Adrenal gland (tissue), 12 donors: Measurements from ENCODE around the gene RPL15. TPM values are rescaled to one million over a fixed set of nuclear protein-coding genes. Genes with fewer than 3 reads are reported as not detected.

ENCODE experiments used
- DNase-seq, 7 donors: peaks; one replicate each; pipeline ENCODE4 v3.0.0-alpha.2; 2019 to 2020
- H3K27ac ChIP-seq, 5 donors: fragments of 200-600 bp; sonication (generic) in 4 of 5; 1 replicate in 3 of 5; 2 replicates in 2 of 5; pipeline versions ENCODE4 v1.5.1 to v1.8.0; 2016 to 2020; ENCODE audit warnings: mild to moderate bottlenecking in 1 of 5
- H3K27me3 ChIP-seq: fragments of 200-600 bp; 2 replicates; pipeline ENCODE4 v1.8.0; 2021
- H3K36me3 ChIP-seq, 2 donors: fragments of 200-600 bp; replicated peaks in 1 of 2; 1 replicate in 1 of 2; 2 replicates in 1 of 2; pipeline versions ENCODE4 v1.5.1 to v1.8.0; 2018 to 2022
- H3K4me1 ChIP-seq, 2 donors: fragments of 200-600 bp; replicated peaks in 1 of 2; 1 replicate in 1 of 2; 2 replicates in 1 of 2; pipeline versions ENCODE4 v1.5.1 to v1.8.0; 2018 to 2021
- H3K4me3 ChIP-seq, 4 donors: fragments of 200-600 bp; sonication (generic) in 3 of 4; one replicate each; pipeline ENCODE4 v1.5.1; 2016 to 2018
- H3K9me3 ChIP-seq, 3 donors: fragments of 200-600 bp; sonication (generic) in 1 of 3; replicated peaks in 1 of 3; 1 replicate in 2 of 3; 2 replicates in 1 of 3; pipeline versions ENCODE4 v1.5.1 to v1.8.0; 2016 to 2021
- POLR2A ChIP-seq, 2 donors: fragments of 450-650 bp; IDR thresholded peaks; one replicate each; pipeline ENCODE4 v1.6.1; 2017; ENCODE audit warnings: antibody characterized with exemption in 2 of 2, mild to moderate bottlenecking in 2 of 2, moderate library complexity in 1 of 2
- WGBS, 4 donors: extraction: QIAGEN DNeasy Blood & Tissue Kit in 2 of 4; methylation state at CpG; one replicate each; pipeline versions ENCODE4 v1.1.5 to v1.1.7; 2013 to 2017; 5-methylcytosine and 5-hydroxymethylcytosine counted together
- intact Hi-C, 2 donors: fragments of 100-400 bp; cut with DNase I; formaldehyde crosslinking; loops; one replicate each; pipeline versions ENCODE4 v1.14.1 to v1.15.0; 2022 to 2023
- polyA plus RNA-seq, 3 donors: library from polyadenylated mRNA; stranded (reverse); fragments of 200-250 nt in 2 of 3; fragments of 350-450 nt in 1 of 3; fragmentation: Illumina TruSeq in 1 of 3; extraction: RNeasy Lipid Tissue Mini Kit (QIAGEN cat#74804) in 1 of 3; gene quantifications; one replicate each; pipeline ENCODE4 v1.2.3, GENCODE V29; 2013 to 2014
- total RNA-seq, 9 donors: library from RNA; depleted of rRNA in 4 of 9; stranded (reverse); fragments of >200 nt in 4 of 9; fragments of 120-200 nt in 1 of 9; fragmentation: NEBNext Ultra II Directional in 1 of 9; extraction: Animal tissue kit (Norgen Biotek cat#: 25700) in 1 of 9; gene quantifications; one replicate each; pipeline versions ENCODE4 v1.1.0 to v1.2.4, GENCODE V29; 2013 to 2023
- TF ChIP-seq, protein P1 (sequence below), 6 experiments: fragments of 450-650 bp in 4 of 6; fragments of 200-600 bp in 2 of 6; sonication (generic) in 1 of 6; IDR thresholded peaks; 1 replicate in 5 of 6; 2 replicates in 1 of 6; pipeline versions ENCODE4 v1.5.1 to v1.8.0; 2016 to 2021; ENCODE audit warnings: antibody characterized with exemption in 6 of 6, mild to moderate bottlenecking in 2 of 6, moderate library complexity in 1 of 6
- donor health status: healthy with polysubstance abuse.
- donor health status: Bipolar disorder and iron deficiency.
- donor health status: DM: yes; HTN: yes; CAD: no.
- donor health status: DM: no; HTN: no; CAD: no.
- donor health status: DM: no; HTN: no; CAD: no.
- donor health status: DM: yes; HTN: yes; CAD: no.

Gene RPL15
- total and polyA plus RNA-seq, 12 donors = 760 to 3,034 (median 1,758) TPM

DNA sequence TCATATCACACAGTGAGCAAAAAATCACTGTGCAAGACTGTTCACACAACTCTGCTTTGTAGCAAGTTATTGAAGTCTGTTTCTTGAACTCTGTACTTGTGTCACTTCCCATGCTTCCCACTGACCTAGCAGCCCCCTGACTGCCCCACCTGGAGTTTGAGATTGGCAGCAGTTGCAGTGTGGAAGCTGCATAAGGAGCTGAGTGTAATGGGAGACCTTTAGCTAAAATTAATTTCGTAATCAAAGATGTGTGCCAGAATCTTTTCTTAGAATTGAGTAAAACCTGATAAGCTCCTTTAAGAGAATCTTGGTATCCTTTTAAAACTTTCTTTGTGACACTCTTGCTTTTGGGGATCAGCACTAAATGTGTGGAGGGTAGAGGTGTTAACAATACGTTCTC, 43.0 kb upstream of the RPL15 start:
- Histone ChIP-seq H3K27me3 (no peaks in the 10 kb centered on the region), H3K4me1 (peaks cover 14 to 25% of the 10 kb centered on the region in 2 donors), H3K4me3 (no peak overlapping the region), H3K9me3 (no peaks in the 10 kb centered on the region), H3K36me3 (no peaks in the 10 kb centered on the region), H3K27ac (no peak overlapping the region)
- 42 to 58% (median 49%) methylated on average over 2 of the region's 2 CpGs for WGBS, 4 donors
- DNase-seq = no peak
- TF ChIP-seq, protein P1, sequence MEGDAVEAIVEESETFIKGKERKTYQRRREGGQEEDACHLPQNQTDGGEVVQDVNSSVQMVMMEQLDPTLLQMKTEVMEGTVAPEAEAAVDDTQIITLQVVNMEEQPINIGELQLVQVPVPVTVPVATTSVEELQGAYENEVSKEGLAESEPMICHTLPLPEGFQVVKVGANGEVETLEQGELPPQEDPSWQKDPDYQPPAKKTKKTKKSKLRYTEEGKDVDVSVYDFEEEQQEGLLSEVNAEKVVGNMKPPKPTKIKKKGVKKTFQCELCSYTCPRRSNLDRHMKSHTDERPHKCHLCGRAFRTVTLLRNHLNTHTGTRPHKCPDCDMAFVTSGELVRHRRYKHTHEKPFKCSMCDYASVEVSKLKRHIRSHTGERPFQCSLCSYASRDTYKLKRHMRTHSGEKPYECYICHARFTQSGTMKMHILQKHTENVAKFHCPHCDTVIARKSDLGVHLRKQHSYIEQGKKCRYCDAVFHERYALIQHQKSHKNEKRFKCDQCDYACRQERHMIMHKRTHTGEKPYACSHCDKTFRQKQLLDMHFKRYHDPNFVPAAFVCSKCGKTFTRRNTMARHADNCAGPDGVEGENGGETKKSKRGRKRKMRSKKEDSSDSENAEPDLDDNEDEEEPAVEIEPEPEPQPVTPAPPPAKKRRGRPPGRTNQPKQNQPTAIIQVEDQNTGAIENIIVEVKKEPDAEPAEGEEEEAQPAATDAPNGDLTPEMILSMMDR (IDR thresholded peaks at IDR 0.05) = no peak
- TF ChIP-seq POLR2A (IDR thresholded peaks at IDR 0.05) = no peak
- intact Hi-C loops = no loop called here

DNA sequence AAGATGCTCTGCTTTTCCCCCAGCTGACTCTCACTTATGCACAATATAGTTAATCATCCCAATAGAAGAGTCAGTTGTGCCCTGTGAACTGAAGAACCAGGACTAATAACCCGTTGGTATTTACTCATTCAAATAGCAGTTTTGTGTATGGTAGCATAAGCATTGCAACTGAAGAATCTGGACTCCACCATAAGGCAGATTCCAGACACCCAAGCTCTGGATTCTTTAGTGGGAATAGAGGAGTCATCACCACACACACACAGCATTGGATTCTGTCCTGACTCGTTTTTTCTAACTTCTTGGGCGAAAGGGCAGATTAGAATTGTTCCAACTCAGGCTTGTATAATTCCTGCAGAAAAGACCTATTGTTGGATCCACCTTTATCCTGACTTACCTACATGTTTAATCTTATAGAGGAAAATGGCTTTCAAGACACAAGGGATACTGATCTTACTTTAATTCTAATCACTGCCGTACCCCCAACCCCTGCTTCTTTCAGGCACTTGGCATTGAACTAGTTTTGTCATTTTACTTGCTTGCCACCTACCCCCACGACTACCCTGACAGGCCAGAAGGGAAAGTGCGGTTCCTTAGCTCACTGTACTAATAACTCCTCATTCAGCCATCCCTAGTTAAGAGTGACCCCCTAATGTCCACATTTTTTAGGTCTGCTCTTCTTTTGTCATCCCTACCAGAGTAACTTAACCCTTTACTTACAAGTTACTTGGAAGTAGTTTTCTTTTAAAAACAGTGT, 42.4 kb upstream of the RPL15 start:
- H3K36me3 ChIP-seq = no peaks in the 10 kb centered on the region
- no peaks in the 10 kb centered on the region for H3K27me3 ChIP-seq
- WGBS, 4 donors = 65 to 67% (median 67%) methylated on average over 6 of the region's 6 CpGs
- no peak overlapping the region for H3K4me3 ChIP-seq
- H3K9me3 ChIP-seq = no peaks in the 10 kb centered on the region
- H3K27ac ChIP-seq = no peak overlapping the region
- no peak for TF ChIP-seq POLR2A (IDR thresholded peaks at IDR 0.05)
- TF ChIP-seq, protein P1 (IDR thresholded peaks at IDR 0.05) = no peak
- intact Hi-C loops = no loop called here
- peaks cover 14 to 25% of the 10 kb centered on the region in 2 donors for H3K4me1 ChIP-seq
- no peak for DNase-seq

DNA sequence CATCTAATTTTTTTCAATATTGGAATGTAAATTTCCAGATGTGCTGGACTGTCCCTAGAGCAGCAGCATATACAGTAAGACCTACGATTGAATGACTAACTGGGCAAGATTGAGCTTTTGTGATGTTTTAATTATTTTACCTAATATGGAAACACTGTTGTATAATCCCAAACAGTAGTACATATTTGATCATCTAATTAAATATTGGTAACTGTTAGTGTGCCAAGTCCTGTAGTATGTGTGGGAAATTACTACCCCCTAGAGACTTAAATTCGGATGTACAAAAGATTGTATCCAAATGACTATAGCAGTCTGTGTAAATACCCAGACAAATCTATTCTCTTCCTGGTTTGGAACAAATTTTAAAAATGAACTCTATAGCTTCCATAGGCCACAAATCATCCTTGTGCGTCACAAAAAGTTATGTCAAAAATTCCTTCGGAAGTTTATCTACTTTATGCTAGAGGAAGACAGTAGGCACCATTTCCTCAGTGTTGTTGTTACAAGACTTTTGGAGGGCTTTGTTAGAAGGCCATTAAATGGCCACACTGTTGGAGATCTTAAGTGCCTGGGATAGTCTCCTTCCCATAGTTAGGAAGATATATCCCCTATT, 41.7 kb upstream of the RPL15 start:
- no peaks in the 10 kb centered on the region for H3K27me3 ChIP-seq
- TF ChIP-seq, protein P1 (IDR thresholded peaks at IDR 0.05) = no peak
- no peak for TF ChIP-seq POLR2A (IDR thresholded peaks at IDR 0.05)
- H3K36me3 ChIP-seq = no peaks in the 10 kb centered on the region
- H3K27ac ChIP-seq = no peak overlapping the region
- WGBS, 4 donors = 77 to 84% (median 80%) methylated on average over 4 of the region's 4 CpGs
- H3K4me3 ChIP-seq = no peak overlapping the region
- peaks cover 14 to 25% of the 10 kb centered on the region in 2 donors for H3K4me1 ChIP-seq
- intact Hi-C loops = no loop called here
- no peaks in the 10 kb centered on the region for H3K9me3 ChIP-seq
- no peak for DNase-seq

DNA sequence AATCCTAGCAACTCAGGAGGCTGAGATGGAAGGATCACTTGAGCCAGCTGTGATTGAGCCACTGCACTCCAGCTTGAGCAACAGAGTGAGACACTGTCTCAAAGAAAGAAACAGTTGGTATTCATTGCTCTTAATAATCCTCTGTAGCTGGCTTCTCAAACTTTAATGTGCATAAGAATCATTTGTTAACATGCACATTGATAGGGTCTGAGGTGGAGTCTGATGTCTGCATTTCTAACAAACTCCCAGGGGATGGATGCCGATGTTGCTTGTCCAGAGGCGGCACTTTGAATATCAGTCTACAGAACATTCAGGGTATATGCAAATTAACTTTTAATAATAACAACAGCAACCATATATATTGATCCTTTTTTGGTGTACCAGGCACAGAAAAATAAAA, 40.0 kb upstream of the RPL15 start:
- Histone ChIP-seq H3K27me3 (no peaks in the 10 kb centered on the region), H3K9me3 (no peaks in the 10 kb centered on the region), H3K27ac (no peak overlapping the region), H3K36me3 (no peaks in the 10 kb centered on the region), H3K4me3 (no peak overlapping the region), H3K4me1 (peaks cover 14 to 25% of the 10 kb centered on the region in 2 donors)
- no peak for DNase-seq
- intact Hi-C loops = no loop called here
- no peak for TF ChIP-seq POLR2A (IDR thresholded peaks at IDR 0.05)
- TF ChIP-seq, protein P1 (IDR thresholded peaks at IDR 0.05) = no peak
- 80 to 91% (median 89%) methylated on average over 2 of the region's 2 CpGs for WGBS, 4 donors
